ENCODE measurements around the gene TRIM65. TPM values are rescaled to one million over a fixed set of nuclear protein-coding genes. Genes with fewer than 3 reads are reported as not detected.

The TRIM65 gene
- total and polyA plus RNA-seq, 2 of the 4 experiments (the other 2 are of a cell fraction) = 7.9 to 10.6 TPM

GRCh38 chr17:75880266-75880665, 16.5 kb downstream of the TRIM65 start:
- H3K4me3 ChIP-seq (ENCODE audit: insufficient read depth, low read depth, low read length) = no peak overlapping the region

More at GRCh38 chr17:75880266-75880665, 16.5 kb downstream of the TRIM65 start:
- Histone ChIP-seq H3K4ac (ENCODE audit: low read depth, low read length) (no peak overlapping the region), H2BK15ac (ENCODE audit: low read depth, low read length) (no peak overlapping the region), H3K23ac (ENCODE audit: low read depth, low read length) (no peak overlapping the region), H3K56ac (ENCODE audit: extremely low read depth, insufficient read depth, low read length) (no peak overlapping the region), H3K4me2 (ENCODE audit: low read depth, low read length) (no peak overlapping the region), H3K4me1 (ENCODE audit: control insufficient read depth, insufficient read depth, low read length) (peaks cover 18% of the 10 kb centered on the region), H2AK9ac (replicated peaks; ENCODE audit: low read depth, low read length, poor library complexity) (no peak overlapping the region), H4K5ac (ENCODE audit: low read depth, low read length) (no peak overlapping the region), H4K20me1 (ENCODE audit: insufficient read depth, low read length) (peaks cover 10% of the 10 kb centered on the region; the same call in 1 of the 2 replicates), H3K18ac (ENCODE audit: low read depth, low read length) (no peak overlapping the region), H4K91ac (ENCODE audit: insufficient read depth, low read depth, low read length) (no peak overlapping the region), H3K36me3 (ENCODE audit: control insufficient read depth, insufficient read depth, low read length) (peaks cover 2% of the 10 kb centered on the region; the same call in 1 of the 2 replicates), H2BK120ac (ENCODE audit: low read depth, low read length) (no peak overlapping the region), H3K9me3 (ENCODE audit: control insufficient read depth, insufficient read depth, low read length) (no peaks in the 10 kb centered on the region), H2BK5ac (ENCODE audit: low read depth, low read length, poor library complexity, severe bottlenecking) (no peak overlapping the region), H2AFZ (replicated peaks; ENCODE audit: low read length, poor library complexity) (no peak overlapping the region), H3K9ac (ENCODE audit: low read depth, low read length) (no peak overlapping the region), H3K27ac (ENCODE audit: insufficient read depth, low read length) (no peak overlapping the region), H2AK5ac (ENCODE audit: low read depth, low read length) (no peak overlapping the region), H3K9me1 (ENCODE audit: insufficient read depth, low read length) (0 out of 2 replicates have a peak, but pooled peaks cover 3% of the 10 kb centered on the region), H3K27me3 (ENCODE audit: control insufficient read depth, insufficient read depth, low read length) (peaks cover 3% of the 10 kb centered on the region), H4K8ac (ENCODE audit: low read depth in 2 of 2, low read length in 2 of 2) (no peak overlapping the region), H2BK20ac (ENCODE audit: low read depth, low read length) (no peak overlapping the region), H3K14ac (replicated peaks; ENCODE audit: low read depth, low read length) (no peak overlapping the region), H3K79me1 (ENCODE audit: low read depth in 1 of 2, low read length in 2 of 2) (peaks cover 0 to 16% of the 10 kb centered on the region in 2 experiments; a peak in 3 of 4 replicates)
- ChIA-PET CTCF (interaction anchor here (0.6 kb wide), 1 partner anchor 820 kb away, joined by 3 read pairs; no protein-coding TSS in a partner anchor), POLR2A (ENCODE audit: unreplicated experiment) (no interaction called here)
- TF ChIP-seq MAZ (IDR thresholded peaks at IDR 0.05; ENCODE audit: borderline replicate concordance, low read depth, low read length) (no peak), USF2 (IDR thresholded peaks at IDR 0.05; ENCODE audit: low read depth, low read length) (no peak), CEBPB (IDR thresholded peaks at IDR 0.05; ENCODE audit: low read depth, low read length) (no peak), ELK1 (IDR thresholded peaks at IDR 0.05; ENCODE audit: borderline replicate concordance, low read depth, low read length) (no peak), POLR2A (IDR thresholded peaks at IDR 0.05; ENCODE audit: low read depth, low read length) (no peak), MAFK (IDR thresholded peaks at IDR 0.05; ENCODE audit: low read depth, low read length) (no peak), MXI1 (IDR thresholded peaks at IDR 0.05; ENCODE audit: borderline replicate concordance, low read depth, low read length) (no peak), CTCF (conservative IDR thresholded peaks at IDR 0.05; ENCODE audit: low read depth, low read length) (no peak), BHLHE40 (IDR thresholded peaks at IDR 0.05; ENCODE audit: low read depth, low read length) (no peak), SMC3 (IDR thresholded peaks at IDR 0.05; ENCODE audit: low read depth, low read length) (no peak), RFX5 (IDR thresholded peaks at IDR 0.05; ENCODE audit: low read depth, low read length) (no peak), FOS (IDR thresholded peaks at IDR 0.05; ENCODE audit: low read depth, low read length) (no peak), NFE2L2 (IDR thresholded peaks at IDR 0.05; ENCODE audit: low read depth, low read length) (no peak), RAD21 (IDR thresholded peaks at IDR 0.05; ENCODE audit: low read length) (no peak), RCOR1 (IDR thresholded peaks at IDR 0.05; ENCODE audit: insufficient replicate concordance, low read length) (no peak), CHD1 (IDR thresholded peaks at IDR 0.05; ENCODE audit: low read depth, low read length) (no peak)
- DNase-seq = no peak
- BruUV-seq (replicated peaks) = no TSS peak
- in situ Hi-C loops (cut with MboI; ENCODE audit: low sequenced_read_pairs) (no loop called here), intact Hi-C loops (cut with micrococcal nuclease) (no loop called here), dilution Hi-C loops (cut with HindIII; ENCODE audit: low sequenced_read_pairs, unreplicated experiment) (no loop called here)
- ATAC-seq (ENCODE audit: low read depth) = no peak
- no CpG with 5 or more reads among the region's 7 CpGs for WGBS, 2 experiments (ENCODE audit: extremely low coverage in 2 of 2, insufficient read length in 1 of 2)

Data from IMR-90 (cell line).